T-helper 2 cell treated with Interferon-gamma antibody and Interleukin-4, amounts not matched to agents 100 ng/mL and 5 ng/mL, for 36 hours (primary cell): ENCODE results near the gene FGF18. TPM values are rescaled to one million over a fixed set of nuclear protein-coding genes. Genes with fewer than 3 reads are reported as not detected.
"Not testable (repeated sequence)": the region's sequence is repeated elsewhere in the genome, so short reads cannot be mapped to it uniquely, and the experiment has no call there.

ENCODE experiments used
- intact Hi-C: fragments of 100-400 bp; cut with micrococcal nuclease; formaldehyde crosslinking; loops from one replicate; pipeline ENCODE4 v1.15.1; 2023
- total RNA-seq: library from RNA; stranded (reverse); gene quantifications from 2 replicates; pipeline ENCODE4 v1.2.3, GENCODE V29; 2022

The FGF18 gene, protein sequence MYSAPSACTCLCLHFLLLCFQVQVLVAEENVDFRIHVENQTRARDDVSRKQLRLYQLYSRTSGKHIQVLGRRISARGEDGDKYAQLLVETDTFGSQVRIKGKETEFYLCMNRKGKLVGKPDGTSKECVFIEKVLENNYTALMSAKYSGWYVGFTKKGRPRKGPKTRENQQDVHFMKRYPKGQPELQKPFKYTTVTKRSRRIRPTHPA
- total RNA-seq, result 0.20 TPM in 1 of 2 replicates, not detected in the other

DNA sequence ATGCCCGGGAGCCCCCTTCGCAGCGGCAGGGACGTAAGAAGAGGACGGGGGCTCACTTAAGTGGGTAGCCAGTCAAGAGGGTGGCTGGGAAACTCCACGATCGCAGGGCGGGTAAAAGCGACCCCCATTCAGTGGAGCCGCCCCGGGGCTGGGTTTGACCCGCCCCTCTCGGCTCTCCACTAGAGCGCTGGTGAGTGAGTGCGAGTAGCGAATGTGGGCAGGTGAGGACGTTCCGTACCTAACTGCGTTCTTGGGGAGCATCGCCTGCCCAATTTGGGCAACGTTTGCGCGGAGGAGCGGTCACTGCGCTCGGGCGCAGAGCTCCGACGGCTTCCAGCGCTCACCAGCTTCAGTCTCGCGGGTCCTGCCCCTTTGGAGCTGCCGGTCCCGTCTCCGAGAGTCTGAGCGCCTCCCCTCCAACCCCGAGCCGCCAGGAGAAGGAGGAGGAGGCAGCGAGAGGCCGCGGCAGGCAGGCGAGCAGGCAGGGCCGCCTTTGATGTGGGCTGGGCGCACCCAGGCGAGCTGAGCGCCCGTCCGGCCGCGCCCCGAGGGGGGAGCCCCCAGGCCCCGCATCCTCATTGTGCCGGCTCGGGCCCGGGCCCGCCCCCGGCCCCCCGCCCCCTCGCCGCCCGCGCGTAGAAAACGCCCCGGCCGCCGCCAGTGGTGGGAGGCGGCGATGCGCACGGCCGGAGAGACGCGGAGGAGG is at the start of gene FGF18:
FGF18 (plus strand) TSS at position 666 of the 706 bp plus-strand sequence. CDS start 553 bp downstream, outside the sequence.
- intact Hi-C loops, result loop anchor here (1.0 to 2.0 kb wide), 3 partner anchors 30 to 622 kb away; no protein-coding TSS in a partner anchor

DNA sequence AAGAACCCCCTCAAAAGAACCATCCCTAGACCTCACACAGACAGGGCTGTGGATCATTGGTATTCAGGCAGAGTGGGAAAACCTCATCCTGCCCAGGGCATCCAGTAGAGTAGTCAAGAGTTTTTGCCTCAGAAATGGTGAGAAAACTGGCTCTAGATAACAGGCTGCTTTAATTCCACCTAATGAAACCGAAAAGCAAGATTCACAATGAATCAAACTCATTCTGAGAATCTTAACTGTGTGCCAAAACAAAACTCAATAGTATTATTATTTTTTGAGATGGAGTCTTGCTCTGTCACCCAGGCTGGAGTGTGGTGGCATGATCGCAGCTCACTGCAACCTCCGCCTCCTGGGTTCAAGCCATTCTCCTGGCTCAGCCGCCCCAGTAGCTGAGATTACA is 49.5 kb upstream of the FGF18 start:
- intact Hi-C loops, result no loop called here

DNA sequence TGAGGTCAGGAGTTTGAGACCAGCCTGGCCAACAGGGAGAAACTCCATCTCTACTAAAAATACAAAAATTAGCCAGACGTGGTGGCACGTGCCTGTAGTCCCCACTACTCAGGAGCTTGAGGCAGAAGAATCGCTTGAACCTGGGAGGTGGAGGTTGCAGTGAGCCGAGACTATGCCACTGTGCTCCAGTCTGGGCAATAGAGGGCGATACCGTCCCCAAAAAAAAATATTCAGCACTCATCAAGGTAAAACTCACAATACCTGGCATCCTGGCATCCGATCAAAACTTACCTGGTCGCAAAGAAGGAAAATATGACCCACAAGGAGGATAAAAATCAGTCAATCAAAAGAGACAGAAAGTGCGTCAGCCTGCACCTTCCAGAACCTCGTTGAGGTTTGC is 48.6 kb upstream of the FGF18 start:
- intact Hi-C loops, result not testable (repeated sequence)

DNA sequence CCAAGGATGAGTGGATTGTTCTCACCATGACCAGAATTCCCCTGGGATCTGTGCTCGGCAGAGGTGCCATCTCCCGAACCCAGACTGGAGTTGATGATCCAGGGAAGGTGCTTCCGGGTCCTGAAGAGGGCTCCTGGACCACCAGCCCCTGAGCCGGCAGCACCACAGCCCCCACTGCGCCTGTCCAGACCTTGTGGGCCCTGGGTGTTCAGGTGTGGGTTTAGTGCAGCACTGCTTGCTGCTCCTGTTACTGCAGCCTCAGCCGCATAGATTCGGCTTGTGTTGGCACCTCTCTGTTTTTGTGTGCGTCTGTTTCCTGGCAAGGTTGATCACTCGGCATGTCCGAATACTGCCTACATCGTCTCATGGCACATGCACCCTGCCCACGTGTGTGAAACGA is 48.1 kb upstream of the FGF18 start:
- intact Hi-C loops, result no loop called here

DNA sequence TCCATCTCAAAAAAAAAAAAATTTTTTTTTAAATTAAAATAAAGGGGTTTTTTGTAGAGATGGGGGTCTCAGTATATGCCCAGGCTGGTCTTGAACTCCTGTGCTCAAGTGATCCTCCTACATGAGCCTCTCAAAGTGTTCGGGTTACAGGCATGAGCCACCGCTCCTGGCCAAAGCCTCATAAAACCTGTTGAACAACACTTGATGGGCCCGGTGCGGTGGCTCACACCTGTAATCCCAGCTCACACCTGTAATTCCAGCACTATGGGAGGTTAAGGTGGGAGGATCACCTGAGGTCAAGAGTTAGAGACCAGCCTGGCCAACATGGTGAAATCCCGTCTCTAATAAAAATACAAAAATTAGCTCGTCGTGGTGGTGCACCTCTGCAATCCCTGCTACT is 39.5 kb upstream of the FGF18 start:
- intact Hi-C loops, result loop anchor here (10.0 kb wide), 1 partner anchor 735 kb away; no protein-coding TSS in a partner anchor

DNA sequence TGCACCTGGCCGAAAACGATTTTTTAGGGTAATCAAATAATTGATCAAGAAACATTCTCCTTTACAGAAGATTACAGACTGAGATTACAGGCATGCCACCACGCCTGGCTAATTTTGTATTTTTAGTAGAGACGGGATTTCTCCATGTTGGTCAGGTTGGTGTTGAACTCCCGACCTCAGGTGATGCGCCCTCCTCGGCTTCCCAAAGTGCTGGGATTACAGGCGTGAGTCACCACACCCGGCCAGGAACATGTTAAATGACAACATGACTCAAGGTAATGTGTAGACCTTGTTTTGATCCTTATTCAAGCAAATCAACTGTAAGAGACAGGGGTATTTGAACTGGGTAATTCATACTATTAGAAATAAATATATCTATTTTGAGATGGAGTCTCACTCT is 35.0 kb upstream of the FGF18 start:
- intact Hi-C loops, result loop anchor here (10.0 kb wide), 1 partner anchor 730 kb away; no protein-coding TSS in a partner anchor

DNA sequence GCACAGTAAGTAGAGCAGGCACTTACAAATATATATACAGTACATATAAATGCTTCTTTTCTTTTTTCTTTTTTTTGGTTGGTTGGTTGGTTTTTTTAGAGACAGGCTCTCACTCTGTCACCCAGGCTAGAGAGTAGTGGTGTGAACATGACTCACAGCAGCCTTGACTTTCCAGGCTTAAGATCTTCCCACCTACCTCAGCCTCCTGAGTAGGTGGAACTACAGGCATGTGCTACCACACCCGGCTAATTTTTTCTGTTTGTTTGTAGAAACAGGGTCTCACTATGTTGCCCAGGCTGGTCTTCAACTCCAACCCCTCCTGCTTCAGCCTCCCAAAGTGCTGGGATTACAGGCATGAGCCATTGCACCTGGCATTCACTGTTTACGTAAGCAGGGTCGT is 34.4 kb upstream of the FGF18 start:
- intact Hi-C loops, result loop anchor here (5.0 to 10.0 kb wide), 7 partner anchors 730 to 1942 kb away; partner anchors contain the start of genes BNIP1, CREBRF, DUSP1 and RPL26L1

DNA sequence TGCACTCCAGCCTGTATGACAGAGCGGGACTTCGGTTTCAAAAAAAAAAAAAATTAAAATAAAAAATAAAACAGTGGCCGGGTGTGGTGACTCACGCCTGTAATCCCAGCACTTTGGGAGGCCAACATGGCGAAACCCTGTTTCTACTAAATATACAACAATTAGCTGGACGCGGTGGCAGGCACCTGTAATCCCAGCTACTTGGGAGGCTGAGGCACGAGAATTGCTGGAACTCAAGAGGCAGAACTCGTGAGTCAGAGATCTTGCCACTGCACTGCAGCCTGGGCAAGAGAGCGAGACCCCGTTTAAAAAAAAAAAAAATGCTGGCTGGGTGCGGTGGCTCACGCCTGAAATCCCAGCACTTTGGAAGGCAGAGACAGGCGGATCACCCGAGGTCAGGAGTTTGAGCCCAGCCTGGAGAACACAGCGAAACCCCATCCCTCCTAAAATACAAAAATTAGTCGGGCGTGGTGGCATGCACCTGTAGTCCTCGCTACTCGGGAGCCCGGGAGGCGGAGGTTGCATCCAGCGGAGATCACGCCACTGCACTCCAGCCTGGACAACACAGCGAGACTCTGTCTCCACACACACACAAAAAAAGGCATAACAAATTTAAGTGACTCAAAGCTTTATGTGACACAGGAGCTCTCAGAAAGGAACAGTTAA is 33.3 kb upstream of the FGF18 start:
- intact Hi-C loops, result loop anchor here (5.0 to 10.0 kb wide), 7 partner anchors 729 to 1941 kb away; partner anchors contain the start of genes BNIP1, CREBRF, DUSP1 and RPL26L1

DNA sequence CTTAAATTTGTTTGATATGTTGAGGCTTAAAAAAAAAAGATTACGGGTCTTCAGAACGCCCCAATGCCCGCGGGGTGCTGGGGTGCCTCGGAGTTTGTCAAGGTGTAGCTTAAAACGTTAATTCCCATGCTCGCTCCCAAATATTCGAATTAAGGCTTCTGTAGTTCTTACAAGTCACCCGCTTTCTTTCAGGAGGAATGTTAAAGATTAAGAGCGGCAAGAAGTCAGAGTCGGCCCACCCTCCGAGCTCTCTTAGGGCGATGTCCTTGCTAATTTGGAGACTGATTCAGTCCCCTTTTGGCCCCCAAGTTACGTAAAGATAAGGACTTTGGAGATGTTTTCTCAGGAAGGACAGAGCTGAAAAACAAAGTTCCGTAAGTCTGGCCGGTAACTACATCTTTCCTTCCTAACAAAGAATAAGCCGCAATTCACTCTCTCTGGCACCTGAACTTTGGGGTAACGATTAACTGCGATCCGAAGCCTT is 32.5 kb upstream of the FGF18 start:
- intact Hi-C loops, result loop anchor here (1.0 to 10.0 kb wide), 9 partner anchors 619 to 1940 kb away; partner anchors contain the start of genes BNIP1, CREBRF, DUSP1 and FBXW11

DNA sequence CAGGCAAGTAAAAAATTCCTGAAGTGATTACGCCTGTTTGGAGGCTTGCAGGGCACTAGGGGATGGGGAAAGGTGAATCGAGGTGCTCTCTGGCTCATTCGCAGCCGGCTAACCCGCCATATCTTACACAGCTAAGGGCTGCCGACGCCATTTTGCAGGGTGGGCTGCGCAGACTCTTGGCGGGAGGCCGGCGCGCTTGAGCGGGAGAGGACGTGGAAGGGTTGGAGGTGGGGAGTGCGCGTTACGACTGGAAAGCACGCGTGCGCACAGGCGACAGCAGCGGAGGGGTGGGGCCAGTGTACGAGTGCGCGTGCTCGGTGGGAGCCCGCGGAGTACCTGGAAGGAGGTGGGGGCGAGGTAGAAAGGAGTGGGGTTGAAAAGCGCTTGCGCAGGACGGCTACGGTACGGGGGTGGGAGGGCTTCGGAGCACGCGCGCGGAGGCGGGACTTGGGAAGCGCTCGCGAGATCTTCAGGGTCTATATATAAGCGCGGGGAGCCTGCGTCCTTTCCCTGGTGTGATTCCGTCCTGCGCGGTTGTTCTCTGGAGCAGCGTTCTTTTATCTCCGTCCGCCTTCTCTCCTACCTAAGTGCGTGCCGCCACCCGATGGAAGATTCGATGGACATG is 32.0 kb upstream of the FGF18 start, which contains the start of gene NPM1:
NPM1 (plus strand) TSS at position 505 of the 625 bp plus-strand sequence; CDS start at position 605, 100 bp downstream.
- intact Hi-C loops, result loop anchor here (1.0 to 10.0 kb wide), 9 partner anchors 619 to 1940 kb away; partner anchors contain the start of genes BNIP1, CREBRF, DUSP1 and FBXW11

DNA sequence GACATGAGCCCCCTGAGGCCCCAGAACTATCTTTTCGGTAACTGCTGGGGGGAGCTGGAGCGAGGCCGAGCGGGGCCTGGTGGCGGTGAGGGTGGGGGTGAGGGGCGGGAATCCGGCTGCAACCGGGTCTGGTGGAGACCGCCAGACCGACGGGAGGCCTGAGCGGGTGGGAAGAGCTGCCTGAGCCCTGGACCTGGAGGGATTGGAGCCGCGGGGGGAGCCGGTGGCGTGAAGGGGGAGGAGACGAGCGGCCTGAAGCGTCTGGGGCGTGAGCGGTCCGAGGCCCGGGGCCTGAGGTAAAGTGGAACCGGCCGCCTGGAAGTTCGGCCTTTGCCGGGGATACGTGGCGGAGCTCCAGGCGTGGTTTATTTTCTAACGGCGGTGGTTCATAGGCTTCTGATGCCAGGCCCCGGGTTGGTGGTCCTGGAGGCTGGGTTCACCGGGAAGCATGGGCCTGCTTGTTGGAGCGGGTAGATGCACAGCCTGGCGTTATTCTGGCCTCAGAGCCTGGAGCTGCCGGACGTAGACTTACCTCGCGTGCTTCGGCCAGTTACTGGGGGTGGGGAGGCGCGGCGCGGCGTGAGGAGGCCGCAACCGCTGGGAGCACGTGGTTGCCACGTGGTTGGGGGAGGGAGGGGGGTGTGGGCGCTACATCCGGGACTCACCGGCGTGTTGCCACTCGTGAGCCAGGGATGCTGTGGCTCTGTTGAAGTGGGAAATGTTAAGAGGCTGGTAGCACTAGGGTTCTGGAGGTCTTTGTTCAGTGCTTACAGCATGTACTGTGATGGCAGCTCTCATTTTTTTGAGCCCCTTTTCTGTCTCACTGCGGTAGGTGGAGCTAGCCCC is 31.3 kb upstream of the FGF18 start:
- intact Hi-C loops, result loop anchor here (1.0 to 10.0 kb wide), 10 partner anchors 31 to 1939 kb away; partner anchors contain the start of genes BNIP1, CREBRF, DUSP1 and FBXW11

DNA sequence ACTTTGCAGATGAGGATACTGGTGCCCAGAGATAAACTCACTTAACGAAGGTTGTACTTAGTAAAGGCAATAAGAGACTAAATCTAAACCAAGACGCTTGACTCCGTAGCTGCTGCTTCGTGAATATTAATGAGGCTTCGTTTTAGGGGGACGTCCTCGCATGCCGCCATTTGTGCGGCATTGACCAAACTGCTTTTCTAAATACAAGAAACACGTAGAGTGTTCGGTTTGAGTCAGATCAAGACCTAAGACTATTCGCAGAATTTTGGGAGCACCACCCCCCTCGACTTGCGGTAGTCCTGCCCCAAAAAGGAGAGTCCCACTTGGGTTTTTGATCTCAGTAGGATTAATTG is 30.7 kb upstream of the FGF18 start:
- intact Hi-C loops, result loop anchor here (2.0 to 10.0 kb wide), 8 partner anchors 30 to 1939 kb away; partner anchors contain the start of genes BNIP1, CREBRF, DUSP1 and FGF18

DNA sequence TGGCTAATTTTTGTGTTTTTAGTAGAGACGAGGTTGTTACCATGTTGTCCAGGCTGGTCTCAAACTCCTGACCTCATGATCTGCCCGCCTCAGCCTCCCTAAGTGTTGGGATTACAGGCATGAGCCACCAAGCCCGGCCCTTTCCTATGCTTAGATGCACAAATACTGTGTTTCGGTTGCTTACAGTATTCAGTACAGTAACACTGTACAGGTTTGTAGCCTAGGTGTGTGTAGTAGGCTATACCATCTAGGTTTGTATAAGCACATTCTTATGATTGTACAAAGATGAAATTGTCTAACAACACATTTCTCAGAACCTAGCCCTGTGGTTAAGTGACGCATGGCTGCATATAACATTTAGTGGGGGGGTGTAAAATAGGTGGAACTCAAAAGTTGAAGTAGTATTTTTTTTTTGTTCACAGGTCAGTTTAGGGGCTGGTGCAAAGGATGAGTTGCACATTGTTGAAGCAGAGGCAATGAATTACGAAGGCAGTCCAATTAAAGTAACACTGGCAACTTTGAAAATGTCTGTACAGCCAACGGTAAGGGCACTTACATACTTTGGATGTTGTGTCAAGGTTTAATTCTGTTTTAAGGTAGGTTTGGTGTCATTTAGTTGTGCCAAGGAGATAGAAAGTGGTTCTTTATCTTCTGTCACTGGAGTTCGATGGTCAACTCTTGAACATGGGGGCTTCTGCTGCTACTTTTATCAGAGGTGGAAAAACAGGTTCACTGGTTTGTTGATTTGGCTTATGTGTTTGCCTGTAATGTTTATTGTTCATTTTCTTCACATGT is 28.4 kb upstream of the FGF18 start:
- intact Hi-C loops, result no loop called here

DNA sequence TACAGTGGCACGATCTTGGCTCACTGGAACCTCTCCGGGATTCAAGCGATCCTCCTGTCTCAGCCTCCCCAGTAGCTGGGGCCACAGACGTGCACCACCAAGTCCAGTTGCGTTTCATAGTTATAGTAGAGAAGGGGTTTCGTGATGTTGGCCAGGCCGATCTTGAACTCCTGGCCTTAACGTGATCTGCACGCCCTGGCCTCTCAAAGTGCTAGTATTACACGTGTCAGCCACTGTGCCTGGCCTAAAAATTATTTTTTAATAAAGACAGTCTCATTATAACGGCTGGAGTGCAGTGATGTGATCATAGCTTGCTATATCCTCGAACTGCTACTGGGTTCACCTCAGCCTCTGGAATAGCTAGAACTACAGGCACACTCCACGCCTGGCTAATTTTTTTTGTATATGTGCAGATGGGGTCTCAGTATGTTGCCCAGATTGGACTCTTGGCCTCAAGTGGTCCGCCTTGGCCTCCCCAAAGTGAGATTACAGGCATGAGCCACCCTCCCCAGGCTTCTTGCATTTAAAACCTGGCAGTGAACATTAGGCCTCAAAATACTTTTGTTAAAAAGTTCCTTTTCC is 27.4 kb upstream of the FGF18 start:
- intact Hi-C loops, result no loop called here

DNA sequence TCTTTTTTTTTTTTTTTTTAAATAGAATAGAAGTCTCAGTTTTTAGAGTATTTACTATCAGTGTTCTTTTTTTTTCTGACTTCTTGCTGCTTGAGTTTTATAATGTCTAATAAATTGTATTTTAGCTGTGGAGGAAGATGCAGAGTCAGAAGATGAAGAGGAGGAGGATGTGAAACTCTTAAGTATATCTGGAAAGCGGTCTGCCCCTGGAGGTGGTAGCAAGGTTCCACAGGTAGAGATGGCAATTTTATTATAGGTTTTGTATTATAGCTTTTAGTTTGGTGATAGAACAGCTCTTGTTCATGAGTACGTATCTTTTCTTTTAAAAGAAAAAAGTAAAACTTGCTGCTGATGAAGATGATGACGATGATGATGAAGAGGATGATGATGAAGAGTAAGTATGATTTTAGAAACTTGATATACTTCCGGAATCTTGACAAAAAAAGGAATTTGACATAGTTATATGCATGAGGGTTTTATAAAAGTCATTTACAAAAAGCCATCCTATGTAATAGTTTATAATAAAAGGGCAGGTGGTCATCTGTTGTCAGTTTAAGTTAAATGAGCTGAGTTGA is 26.8 kb upstream of the FGF18 start:
- intact Hi-C loops, result no loop called here

DNA sequence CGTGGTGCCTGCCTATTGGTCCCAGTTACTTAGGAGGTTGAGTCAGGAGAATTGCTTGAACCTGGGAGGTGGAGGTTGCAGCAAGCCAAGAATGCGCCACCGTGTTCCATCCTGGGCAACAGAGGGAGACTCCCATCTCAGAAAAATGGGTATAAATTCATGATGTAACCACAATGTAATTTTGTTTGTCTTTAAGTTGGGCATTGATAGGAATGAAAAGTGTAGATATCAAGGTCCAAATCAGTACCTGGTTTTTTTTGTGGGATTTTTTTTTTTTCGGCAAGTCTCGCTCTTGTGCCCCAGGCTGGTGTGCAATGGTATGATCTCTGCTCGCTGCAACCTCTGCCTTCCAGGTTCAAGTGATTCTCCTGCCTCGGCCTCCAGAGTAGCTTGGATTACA is 24.4 kb upstream of the FGF18 start:
- intact Hi-C loops, result no loop called here

DNA sequence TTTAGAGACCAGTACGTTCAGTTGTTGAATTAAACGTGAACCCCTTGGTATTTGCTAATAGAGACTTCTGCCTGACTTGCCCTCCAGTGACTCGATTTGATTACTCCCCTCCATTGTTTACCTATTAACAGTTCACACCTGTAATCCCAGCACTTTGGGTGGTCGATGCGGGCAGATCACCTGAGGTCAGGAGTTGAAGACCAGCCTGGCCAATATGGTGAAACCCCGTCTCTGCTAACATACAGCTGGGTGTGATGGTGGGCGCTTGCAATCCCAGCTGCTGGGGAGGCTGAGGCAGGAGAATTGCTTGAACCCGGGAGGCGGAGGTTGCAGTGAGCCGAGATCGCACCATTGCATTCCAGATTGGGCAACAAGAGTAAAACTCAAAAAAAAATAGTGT is 22.9 kb upstream of the FGF18 start:
- intact Hi-C loops, result not testable (repeated sequence)

DNA sequence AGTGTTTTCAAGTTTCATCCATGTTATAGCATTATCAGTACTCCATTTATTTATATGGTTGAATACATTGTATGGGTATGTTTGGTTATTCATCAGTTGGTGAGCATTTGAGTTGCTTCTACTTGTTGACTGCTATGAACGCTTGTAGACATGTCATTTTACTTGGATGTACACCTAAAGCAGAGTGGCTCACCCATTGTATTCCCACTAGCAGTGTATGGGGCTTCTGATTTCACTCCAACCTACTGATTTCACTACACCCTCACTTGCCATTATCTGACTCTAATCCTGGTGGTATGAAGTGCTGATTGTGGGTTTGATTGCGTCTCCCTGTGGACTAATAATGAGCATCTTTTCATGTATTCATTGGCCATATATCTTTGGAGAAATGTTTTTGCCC is 22.3 kb upstream of the FGF18 start:
- intact Hi-C loops, result no loop called here
